DMS 273 (cell line): Measurements from ENCODE around the gene CREB3L1.
"Not testable (repeated sequence)": the region's sequence is repeated elsewhere in the genome, so short reads cannot be mapped to it uniquely, and the experiment has no call there.

Experiments used
- DNase-seq: peaks from one replicate; lab custom pipeline; 2025; ENCODE audit not compliant: unreplicated experiment; lab: John Stamatoyannopoulos, UW

Gene CREB3L1

DNA sequence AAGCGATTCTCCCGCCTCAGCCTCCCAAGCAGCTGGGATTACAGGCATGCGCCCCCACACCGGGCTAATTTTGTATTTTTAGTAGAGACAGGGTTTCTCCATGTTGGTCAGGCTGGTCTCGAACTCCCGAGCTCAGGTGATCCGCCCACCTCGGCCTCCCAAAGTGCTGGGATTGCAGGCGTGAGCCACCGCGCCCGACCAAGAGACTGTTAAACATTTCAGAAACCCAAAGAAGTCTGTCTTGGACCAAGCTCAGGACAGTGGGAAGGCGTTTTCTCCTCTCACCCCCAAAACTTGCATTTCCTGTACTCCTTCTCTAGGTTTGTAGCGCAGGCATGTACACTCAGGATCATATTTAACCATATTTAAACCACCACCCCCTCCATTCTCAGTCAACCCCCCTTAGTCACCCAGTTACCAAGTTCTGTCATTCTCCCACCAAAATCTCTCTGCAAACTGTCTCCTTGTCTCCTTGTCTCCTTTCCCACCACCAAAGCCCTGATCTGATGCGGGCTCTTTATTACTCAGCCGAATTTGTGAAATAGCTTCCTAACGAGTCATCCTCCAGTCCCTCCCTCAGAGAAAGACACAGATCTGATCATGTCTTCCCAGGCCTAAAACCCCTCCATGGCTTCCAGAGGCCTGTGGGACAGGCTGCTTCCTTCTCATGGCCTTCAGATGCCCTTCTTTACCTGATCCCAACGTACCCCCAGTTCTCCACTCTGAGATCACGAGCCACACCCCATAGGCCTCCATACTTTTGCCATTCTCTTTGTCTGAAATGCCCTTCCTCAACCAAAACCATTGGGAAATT is 29.0 kb upstream of the CREB3L1 start:
- no peak for DNase-seq

DNA sequence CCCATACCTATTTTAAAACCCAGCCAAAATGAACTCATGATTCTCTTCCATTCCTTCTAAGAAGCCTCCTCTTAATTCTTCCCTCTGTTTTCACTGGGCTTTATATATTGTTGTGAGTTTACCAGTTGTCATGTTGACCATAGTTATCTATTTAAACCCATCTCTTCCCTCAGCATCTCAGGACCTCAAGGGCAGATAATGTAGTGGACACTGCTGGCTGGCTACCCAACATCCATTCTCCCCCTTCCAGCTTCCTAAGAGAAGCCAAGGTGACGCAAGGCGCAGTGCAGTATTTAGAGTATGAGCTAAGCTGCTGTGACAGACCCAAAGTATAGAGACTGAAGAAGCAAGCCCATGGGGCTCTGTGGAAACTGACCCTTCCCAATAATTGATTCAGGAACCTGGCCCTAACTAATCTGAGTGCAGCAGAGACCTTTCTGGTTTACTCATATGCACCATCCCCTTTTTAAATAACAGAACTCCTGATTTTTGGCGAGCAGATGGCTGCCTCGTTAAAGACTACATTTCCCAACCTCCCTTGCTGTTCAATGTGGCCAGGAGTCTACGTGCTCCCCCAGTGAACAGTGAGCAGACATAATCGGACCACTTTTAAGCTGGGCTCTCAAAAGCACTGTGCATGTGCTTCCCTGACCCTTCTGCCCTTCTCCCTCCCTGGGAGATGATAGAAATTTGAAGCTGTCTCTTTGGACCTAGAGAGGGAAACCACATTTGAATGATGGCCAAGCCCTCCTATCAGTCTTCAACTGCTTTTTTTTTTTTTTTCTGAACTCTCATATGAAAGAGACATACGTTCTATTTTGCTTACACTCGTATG is 28.1 kb upstream of the CREB3L1 start:
- peak; percentile 55 for DNase-seq

DNA sequence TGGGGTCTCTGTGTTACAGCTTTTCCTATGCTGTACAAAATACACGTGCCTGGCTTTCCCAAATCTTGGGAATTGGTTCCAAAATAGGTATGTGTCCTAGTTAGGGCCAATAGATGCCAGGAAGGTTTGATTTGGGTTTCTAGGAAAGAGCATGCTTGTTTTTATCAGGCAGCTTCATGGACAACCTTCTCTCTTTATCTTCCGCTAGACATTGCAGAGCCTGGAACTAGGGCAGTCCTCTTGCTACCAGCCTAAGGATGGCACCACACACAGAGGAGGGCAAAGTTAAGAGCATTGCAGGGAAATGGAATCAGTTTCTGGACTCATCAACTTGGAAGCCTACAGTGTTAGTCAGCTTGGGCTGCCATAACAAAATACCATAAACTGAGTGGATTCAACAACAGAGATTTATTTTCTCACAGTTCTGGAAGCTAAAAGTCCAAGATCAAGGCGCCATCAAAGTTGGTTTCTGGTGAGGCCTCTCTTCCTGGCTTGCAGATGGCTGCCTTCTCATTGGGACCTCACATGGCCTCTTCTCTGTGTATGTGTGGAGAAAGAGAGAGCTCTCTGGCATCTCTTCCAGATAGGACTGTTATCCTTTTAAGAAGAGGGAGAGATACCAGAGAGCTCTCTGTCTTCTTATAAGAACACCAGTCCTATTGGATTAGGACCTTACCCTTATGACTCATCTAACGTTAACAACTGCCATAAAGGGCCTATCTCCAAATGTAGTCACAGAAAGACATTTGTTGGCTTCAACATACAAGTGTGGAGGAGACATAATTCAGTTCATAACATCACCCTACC is 27.3 kb upstream of the CREB3L1 start:
- DNase-seq: no peak

DNA sequence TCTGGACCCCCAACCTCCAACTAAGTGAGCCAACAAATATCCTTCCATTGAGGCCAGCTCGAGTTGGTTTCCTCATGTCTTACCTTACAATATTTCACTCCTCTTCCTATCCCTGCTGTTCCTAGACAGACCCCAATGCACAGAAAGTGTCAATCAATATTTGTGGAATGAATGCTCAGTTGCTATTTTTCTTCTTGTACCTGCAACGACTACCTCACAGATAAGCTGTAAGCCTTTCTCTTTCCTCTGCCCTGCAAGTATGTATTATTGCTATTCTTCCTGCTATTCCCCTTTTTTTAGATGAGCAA is 26.8 kb upstream of the CREB3L1 start:
- no peak for DNase-seq

DNA sequence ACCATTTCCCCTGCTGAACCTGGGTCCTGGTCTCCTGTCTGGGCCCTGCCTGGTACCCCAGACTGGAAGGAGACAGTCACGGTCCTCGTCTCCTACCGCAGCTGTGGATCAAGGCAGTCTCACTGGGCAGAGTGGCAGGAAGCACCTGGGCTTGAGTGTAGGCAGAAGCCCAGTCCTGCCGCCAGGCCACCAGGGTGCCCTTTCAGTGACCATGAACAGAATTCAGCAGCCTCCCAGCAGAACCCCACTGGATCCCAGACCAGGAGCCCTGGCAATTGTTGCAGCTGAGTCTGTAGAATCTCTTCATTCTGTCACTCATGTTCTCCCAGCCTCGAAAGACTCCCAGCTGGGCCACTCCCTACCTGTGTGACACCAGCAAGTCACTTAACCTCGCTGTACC is 25.5 kb upstream of the CREB3L1 start:
- DNase-seq: no peak

DNA sequence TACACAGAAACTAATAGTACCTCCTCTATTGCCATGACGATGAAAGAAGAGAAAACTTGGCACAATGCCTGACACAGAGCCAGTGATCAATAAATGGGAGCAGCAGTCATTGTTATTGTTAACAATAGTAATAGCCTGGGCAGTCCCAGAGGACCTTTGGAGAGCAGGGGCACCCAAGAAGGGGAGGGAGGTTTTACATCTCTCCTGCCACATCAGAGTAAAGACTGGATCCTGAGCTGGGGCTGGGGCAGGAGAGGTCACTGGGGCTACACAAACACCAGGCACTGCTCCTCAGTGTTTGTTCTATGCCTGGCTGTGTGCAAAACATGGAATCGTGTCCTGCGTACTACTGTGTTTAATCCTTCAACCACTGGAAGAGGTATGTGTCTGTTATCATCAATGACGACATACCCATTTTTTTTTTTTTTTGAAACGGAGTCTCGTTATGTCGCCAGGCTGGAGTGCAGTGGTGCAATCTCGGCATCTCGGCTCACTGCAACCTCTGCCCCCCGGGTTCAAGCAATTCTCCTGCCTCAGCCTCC is 25.0 kb upstream of the CREB3L1 start:
- no peak for DNase-seq

DNA sequence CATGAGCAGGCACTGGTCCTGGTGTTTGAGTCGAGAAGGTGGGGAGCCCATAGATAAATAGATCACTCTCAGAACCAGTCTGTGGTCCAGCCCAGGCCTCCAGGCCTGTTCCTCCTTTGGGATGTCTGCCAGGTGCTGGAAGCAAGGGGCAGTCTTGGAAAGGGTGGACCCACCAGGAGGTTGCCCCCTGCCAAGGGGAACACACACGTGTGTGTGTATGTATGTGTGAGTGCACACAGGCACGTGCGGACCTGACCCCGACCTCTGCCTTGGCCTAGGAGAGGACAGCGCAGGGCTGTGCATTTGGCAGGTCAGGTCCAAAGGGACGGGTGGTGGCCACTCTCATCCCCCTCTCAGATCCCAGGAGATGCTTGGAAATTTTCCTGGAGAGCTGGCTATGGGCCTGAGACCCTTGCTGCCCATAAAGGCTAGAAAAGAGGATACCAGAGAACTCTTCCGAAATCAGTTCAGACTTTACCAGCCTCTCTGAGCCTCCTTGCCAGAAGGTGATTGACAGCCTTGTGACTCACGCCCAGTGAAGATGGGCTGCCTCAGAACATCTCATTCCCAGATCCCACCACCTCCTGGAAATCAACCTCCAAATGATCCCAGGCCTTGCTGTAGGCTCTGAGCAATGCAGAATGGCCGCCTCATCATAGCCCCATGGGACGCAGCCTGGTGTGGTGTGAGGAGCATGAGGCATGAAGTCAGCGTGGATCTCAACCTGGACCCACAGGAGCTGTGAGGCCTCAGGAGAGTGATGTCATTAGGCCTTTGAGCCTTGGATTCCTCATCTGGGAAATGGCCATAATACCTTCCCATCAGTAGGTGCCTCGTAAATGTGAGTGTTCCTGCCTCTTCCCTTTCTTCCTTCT is 24.0 kb upstream of the CREB3L1 start:
- no peak for DNase-seq

DNA sequence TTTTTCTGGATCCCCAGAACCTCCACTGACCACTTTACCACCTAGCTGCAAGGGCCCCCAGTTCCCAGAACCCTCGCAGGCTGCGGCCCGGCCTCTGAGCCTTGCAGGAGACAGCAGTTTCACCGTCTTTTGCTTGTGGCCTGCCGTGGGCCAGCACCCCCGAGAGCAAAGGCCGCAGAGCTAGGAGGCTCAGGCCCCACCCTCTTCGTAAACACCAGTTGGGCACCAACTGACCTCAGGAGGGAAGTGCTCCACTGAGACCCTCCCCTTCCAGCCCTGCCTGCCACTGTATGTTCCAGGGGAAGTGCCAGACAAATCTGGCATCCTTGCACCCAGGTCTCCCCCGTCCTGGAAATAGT is 23.4 kb upstream of the CREB3L1 start:
- DNase-seq: no peak

DNA sequence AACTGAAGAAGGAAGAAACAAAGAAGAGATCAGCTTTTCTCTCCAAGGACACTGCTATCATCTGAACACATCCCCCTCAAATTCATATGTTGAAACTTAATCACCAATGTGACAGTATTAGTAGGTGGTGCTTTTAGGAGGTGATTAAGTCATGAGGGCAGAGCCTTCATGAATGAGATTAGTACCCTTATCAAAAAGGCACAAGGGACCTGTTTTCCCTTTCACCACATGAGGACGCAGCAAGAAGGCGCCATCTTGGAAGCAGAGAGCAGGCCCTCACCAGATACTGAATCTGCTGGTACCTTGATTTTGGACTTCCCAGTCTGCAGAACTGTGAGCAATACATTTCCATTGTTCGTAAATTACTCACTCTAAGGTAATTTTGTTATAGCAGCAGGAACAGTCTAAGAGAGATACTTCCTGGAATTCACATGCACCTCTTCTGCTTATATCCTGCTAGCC is 20.9 kb upstream of the CREB3L1 start:
- DNase-seq: no peak

DNA sequence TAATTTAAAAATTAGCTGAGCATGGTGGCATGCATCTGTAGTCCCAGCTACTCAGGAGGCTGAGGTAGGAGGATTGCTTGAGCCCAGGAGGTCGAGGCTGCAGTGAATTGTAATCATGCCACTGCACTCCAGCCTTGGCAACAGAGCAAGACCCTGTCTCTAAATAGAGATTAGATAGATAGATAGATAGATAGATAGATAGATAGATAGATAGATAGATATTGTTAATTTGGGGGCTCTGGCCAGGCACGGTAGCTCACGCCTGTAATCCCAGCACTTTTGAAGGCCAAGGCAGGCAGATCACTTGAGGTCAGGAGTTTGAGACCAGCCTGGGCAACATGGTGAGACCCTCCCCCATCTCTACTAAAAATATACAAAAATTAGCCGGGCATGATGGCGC is 18.1 kb upstream of the CREB3L1 start:
- DNase-seq: not testable (repeated sequence)

DNA sequence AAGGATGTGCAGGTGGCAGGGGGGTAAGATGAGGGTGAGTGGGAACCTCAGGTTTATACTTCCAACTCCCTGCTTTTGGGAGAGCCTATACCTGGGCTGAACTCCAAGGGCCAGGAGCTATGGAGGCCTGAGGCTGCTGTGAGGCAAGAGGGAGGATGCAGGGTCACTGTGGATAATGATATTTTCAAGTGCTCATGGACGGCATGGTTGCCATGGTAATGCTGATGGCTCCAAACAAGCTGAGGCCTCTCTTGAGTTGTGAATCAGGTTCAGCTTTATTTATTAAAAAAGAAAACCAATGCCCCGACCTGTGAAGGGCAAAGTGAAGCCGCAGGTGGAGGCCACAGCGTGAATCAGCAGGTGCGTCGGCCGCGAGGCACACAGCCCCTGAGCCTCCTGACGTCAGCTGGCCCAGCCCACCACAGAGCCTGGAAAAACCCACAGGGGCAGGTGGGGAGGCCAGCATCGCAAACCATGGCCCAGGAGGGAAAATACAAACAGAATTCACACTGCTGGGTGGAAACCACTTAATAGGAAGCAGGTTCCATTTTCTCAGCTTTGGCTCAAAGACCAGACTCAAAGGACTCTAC is 17.4 kb upstream of the CREB3L1 start:
- no peak for DNase-seq

DNA sequence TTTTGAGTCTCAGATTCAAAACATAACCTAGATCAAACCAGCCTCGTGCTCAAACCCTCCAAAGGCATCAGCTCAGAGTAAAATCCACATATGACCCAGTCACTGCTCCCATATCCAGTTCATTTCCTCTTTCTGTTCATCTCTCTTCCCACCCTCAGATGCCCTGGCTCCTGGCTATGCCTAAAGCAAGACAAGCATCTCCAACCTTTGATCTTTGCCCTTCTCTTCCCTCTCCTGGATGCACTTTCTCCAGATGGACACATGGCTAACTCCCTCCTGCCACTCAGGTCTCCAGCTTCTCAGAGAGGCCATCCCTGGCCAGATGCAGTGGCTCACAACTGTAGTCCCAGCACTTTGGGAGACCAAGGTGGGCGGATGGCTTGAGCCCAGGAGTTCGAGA is 14.3 kb upstream of the CREB3L1 start:
- no peak for DNase-seq

DNA sequence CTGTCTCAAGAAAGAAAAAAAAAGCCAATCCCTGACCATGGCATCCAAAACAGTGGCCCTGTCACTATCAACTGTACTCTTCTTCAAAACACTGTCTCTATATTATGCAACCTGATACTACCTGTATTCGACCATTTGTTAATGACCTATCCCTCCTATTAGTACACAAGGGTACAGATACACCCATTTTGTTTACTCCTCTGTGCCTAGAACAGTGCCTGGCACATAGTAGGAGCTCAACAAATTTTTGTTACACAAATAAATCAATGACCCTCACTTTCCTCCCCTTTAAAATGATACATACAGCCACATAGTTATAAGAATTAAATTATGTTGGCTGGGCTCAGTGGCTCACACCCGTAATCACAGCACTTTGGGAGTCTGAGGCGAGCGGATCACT is 13.4 kb upstream of the CREB3L1 start:
- DNase-seq: no peak

DNA sequence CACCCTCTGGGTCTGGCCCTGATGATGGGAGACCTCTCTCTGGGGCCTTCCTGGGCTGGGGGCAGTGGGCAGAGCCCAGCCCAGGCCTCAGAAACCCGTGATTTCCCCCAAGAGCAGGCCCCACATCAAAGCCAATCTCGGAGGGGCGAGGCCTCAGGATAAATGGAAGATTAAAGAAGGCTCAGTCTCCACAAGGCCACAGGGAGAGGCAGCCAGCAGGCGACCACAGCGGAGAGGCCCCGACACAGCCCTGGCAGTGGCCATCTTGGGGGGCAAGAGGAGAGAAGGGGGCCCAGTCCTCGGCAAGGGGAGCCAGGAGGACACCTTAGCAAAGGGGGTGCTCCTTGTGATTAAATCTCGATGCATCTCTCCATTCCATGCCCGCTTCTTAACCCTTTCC is 12.5 kb upstream of the CREB3L1 start:
- DNase-seq: no peak

DNA sequence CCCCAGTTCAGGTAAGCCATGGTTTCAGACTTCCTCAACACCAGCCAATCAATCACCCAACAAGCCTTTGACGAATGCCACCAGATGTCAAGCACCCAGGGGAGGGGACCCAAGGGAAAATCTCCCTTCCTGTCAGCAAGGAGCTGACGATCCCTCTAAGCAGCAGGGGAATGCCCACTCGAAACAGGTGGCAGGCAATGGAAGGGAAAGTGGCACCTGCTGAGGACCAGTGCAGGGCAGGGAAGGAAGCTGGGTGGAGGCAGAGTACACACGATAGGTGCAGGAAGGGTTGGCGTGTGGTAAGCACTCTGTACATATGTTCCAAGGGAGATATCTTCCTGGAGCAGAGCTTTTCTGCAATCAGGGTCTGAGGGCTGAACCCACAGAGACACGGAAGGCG is 11.7 kb upstream of the CREB3L1 start:
- no peak for DNase-seq

DNA sequence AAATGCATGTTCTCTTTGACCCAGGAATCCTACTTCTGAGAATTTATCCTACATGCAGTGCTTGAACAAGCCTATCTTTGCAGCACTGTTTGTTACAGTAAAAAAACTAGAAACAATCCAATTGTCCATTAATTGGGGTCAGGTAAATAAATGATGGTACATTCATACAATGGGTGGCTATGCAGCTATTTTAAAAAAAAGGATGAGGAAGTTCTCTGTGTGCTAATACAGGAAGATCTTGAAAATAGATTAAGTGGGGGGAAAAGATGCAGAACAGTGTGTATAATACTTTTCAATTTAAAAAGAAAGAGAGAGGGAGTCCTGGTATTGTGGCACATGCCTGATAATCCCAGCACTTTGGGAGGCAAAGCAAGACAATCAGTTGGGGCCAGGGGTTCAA is 9.5 kb upstream of the CREB3L1 start:
- DNase-seq: no peak

DNA sequence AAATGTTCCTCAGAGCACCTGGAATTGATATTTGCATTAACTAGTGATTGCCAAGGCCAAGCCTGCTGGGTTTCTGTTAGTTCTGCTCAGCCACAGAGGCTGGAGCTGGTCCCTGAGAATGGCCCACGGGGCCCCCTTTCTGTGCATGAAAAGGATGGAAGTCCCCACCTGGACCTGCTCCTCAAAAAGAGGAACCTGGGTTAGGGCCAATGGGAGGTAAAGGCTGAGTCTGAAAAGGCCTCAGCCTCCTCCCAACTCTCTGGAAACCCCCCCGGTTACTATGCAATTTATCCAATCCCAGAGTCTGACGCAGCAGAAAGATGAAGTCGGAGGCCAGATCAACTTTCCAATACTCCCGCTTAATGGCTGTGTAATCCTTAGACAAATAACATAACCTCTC is 6.8 kb upstream of the CREB3L1 start:
- no peak for DNase-seq

DNA sequence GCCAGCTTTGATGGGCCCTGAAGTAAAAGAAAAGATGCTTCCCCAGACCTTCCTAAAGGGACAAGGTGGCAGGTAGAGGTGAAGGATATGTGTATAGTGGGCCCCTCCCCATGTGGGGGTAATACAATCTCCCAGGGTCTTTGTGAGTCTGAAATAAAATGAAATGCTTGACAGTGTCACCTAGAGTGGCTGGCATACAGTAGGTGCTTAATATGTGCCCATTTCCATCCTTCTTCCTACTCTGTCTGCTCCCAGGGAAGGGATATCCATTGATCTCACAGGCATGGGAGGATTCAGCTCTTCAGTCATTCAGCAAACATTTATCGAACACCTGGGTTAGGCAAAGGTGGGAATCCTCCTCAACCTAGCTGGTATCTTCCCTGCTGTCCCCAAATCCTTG is 6.1 kb upstream of the CREB3L1 start:
- DNase-seq: no peak

DNA sequence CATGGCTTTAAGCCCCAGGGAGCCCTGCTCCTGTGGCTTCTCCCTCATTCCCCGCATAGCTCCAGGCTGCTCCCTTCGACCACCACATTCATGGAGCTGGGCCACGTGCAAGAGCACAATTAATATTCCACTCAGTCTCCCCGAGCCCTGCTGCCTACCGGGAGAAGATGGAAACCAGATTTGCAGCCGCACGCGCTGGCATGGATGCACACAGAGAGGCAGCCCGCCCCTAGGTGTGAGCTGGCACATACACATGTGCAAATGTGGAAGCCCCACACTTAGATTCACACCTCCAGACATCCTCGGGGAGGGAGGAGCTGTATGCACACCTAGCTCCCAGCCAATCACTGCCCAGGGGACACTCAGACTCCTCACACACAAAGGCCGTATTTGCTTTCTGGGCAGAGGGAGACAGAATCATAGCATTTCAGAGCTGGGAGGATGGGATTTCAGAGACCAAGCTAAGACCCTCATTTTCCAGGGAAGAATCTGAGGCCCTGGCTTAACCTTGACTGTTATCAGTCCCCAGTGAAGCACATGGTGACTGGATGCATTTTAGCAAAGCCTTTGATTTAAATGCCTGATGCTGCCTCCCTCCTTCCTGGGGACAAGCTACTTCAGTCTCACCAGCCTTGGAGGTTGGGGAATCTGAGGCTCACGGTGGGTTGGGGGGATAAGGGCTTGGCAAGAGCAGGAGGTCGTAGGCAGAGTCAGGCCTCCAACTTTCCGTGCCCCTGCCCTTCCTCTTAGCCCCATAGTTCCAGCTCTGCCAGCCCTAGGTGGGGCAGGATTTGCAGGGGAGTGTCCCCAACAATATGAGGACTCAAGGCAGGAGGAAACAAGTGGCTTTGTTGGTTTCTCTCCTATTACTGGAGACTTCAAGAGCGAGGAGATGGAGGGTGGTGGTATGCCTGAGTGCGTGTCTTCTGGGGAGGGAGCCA is 5.3 kb upstream of the CREB3L1 start:
- no peak for DNase-seq
